ENCODE results near the gene NRK.

- TF ChIP-seq CTCF (conservative IDR thresholded peaks at IDR 0.05 in 1 of 2, IDR thresholded peaks at IDR 0.05 in 1 of 2; ENCODE audit: extremely low read depth in 1 of 2, insufficient read depth in 1 of 2, low read depth in 1 of 2, low read length in 2 of 2) = no peak
- no peak for TF ChIP-seq EZH2 (IDR thresholded peaks at IDR 0.05; ENCODE audit: borderline replicate concordance, low read length)
Measured at GRCh38 chrX:105821471-105822121, 743 bp upstream of the NRK start.
